GM19372 (cell line): ENCODE data around the gene SNHG17.
"Not testable (repeated sequence)": the region's sequence is repeated elsewhere in the genome, so short reads cannot be mapped to it uniquely, and the experiment has no call there.

Experiments used
- ATAC-seq: cut with Tn5 transposase; IDR thresholded peaks from one replicate; pipeline ENCODE4 v1.9.1; 2021; ENCODE audit warnings: mild to moderate bottlenecking, low read depth, moderate library complexity; ENCODE audit not compliant: unreplicated experiment

The SNHG17 gene

DNA sequence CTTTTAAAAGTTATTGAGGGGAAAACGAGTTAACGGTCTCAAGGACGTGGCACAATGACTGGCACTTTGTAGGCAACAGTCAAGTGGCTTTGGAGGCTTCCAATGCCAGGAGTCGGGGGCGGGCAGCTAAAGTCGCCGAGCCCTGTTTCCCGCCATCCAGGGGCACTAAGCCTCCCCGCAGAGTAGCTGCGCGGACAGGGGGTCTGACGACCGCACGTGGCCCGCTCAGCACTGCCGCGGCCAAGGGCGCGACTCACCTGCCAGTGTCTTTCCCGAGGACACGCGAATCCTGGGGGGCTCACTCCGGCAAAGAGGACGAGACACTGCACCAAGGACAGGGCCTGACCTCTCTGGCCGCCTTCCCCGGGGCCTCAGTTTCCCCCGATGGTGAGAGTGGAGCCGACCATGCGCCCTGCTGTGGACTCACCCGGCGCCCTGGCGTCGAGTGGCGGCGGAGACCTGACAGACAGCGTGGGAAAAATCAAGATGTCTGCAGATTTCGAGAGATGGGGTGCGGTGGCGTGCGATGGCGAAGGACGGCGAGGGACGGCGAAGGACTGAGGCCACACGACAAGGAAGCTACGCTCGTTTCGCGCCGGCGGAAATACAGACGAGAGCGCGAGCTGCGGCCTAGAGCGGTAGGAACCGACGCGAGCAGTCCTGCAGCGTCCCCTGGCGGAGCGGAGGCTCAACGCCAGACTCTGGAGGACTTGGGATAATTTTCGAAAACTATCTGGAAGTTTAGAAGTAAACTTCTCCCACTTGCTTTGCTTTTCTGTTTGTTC, at the start of gene SNHG17:
SNHG17 (minus strand) TSS at position 559 of the 785 bp plus-strand sequence.
- ATAC-seq: peak; percentile 75

DNA sequence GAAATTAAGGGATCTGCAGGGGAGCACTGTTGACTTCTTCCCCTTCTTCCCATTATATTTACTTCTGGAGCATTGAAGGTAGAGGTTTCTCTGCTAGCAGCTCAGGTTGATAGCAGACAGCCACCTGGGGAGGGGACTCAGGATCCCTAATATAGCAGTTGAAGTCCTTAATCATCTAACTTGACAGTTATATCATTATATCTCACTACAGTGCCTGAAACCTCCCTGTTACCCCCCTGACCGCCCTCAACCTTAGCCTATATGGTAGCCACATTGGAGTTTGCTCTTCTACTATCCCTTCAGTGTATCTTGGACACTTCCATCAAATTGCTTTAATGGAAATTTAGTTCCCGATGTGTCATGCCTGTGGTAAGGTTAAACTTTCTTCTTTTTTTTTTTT, 44.5 kb upstream of the SNHG17 start:
- no peak for ATAC-seq

DNA sequence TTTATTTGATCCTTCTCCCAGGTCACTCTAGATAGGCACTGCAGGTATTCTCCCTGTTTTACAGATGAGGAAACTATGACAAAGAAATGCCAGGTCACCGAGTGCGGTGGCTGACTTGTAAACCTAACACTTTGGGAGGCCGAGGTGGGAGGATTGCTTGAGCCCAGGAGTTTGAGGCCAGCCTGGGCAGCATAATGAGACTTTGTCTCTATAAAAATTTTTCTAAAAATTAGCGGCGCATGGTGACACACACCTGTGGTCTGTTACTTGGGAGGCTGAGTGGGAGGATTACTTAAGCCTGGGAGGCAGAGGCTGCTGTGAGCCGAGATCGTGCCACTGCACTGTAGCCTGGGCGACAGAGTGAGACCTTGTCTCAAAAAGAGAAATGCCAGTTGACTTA, 42.6 kb upstream of the SNHG17 start:
- no peak for ATAC-seq

DNA sequence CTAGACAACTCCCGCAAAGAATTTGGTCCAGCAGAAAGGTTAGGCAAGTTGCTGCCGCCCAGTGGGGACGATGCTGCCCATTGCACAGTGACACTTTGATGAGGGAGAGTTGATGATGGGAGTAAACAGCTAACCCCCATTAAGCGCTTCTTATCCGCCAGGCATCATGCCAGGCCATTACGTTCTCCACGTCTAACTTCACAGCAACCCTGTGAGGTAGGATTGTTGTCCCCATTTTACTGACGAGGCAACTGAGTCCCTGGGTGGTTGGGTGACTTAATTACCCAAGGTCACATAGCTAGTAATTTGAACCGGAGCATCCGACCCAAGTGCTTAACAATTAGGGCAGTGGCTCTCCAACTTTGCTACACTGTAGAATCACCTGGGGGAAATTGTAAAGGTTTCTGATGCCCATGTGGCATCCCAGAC, 38.3 kb upstream of the SNHG17 start:
- no peak for ATAC-seq

DNA sequence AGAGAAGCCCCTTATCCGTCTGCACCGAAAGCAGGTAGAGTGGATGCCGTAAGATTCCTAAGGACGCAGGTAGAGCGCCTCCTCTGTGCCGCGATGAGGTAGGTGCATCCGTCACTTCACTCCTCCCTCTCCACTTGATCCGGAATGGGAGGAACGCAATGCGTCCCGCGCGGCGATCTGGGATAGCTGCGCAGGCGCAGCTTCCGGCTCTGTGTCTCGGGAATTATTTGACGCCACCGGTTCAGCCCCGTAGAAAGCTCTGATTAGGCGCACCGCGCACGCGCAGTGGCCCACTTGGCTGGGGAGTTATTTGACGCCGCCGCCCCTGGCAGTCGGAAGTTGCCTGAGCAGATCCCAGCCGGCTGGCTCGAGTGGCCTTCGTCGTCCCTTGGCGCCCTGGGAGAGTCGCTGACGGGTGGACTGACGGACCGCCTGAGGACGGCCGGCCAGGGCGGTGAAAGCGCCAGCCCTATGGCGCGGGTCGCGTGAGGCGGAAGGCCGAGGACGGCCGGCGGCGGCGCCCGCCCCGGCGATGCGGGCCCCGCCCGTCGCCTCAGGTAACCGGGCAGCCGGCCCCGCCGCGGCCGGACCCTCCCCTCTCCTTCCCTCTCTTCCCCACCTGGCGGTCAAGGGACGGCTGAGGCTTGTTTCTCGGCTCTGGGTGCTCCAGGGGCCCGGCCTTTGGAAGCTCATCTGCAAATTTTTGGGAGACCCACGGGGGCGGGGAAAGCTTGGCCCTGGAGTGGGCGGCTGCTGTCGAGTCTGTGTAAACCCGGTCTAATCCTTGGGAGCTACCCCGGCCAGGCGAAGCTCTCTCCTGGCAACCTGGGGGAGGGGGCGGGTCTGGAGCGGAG, 37.6 kb upstream of the SNHG17 start, which contains the start of gene RALGAPB:
RALGAPB (plus strand) TSS at position 331 of the 854 bp plus-strand sequence. CDS start 15,590 bp downstream, outside the sequence.
- ATAC-seq: peak; percentile 92

DNA sequence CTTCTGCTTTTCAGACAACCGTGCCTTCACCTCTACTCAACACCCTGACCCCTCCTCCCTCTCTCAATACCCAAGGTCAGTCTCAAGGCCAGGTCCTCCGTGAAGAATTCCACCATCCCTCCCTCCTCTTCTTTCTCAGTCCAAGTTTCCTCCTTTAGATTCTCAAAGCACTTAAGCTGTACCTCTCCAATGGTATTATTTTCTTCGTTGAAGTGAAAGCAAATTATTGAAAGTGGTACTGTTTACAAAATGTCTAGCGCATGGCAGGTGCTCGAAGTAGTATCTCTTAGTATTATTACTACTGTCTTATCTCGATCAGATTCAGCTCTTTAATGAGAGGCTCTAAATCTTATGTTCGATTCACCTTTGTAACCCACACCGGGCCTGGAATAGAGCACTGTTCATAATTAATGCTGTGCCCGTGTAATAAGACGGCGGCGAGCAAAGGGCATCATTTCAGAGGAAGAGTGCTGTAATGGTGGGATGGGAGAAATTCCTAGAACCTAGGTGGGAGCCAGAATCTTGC, 36.9 kb upstream of the SNHG17 start:
- no peak for ATAC-seq

DNA sequence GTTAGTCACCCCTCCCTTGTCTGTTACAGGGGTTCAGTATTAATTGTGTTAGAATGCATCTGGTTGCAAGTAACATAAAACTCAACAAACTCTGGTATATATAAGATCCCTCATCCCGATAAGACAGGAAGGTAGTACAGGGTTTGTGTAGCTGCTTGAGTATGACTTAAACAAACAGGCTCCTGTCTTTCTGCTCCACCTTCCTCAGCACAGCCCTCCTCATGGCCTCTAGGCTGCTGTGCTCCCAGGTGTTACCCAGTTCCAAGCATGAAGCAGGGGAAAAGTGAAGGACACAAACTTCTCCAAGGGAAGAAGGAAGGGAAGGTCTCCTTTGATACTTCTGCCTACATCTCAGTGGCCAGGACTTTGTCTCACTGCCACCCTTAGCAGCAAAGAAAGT, 36.1 kb upstream of the SNHG17 start:
- no peak for ATAC-seq

DNA sequence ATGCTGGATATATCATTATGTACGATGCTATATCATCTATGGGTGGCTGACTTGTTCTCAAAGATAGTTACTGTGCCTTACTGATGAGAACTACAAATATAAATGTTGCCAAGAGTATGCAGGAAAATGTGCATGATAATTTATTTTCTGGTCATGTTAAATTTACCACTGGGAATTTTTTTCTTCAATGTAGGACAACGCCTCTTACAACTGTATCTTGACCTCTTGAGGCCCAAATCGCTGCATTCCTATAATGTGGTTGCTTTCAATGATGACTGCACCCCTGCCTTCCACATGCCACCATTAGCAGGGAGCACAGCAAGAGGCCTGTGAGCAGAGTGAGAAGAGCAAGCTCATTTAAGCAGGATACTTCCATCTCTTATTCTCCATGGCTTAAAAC, 31.9 kb upstream of the SNHG17 start:
- no peak for ATAC-seq

DNA sequence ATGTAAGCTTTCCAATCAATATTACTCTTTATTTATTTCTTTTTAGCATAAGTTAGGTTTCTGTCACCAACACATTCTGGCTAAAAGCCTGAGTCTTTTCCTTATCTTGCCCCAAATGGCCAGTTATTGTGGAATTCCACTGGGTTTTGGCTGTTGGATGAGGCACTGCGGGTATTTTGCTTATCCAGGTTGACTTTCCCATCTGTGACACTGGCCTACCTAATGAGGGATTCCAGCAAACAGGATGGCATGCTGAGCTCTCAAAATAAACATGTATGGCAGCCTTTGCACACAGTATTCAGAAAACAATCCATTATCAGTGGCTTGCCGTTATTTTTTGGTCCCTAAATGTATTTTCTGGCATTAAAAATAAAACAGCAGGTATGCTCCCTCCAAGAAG, 31.0 kb upstream of the SNHG17 start:
- ATAC-seq: no peak

DNA sequence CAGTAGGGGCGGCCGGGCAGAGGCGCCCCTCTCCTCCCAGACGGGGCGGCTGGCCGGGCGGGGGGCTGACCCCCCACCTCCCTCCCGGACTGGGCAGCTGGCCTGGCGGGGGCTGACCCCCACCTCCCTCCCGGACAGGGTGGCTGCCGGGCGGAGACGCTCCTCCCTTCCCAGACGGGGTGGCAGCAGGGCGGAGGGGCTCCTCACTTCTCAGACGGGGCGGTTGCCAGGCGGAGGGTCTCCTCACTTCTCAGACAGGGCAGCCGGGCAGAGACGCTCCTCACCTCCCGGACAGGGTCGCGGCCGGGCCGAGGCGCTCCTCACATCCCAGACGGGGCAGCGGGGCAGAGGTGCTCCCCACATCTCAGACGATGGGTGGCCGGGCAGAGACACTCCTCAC, 26.4 kb upstream of the SNHG17 start:
- not testable (repeated sequence) for ATAC-seq

DNA sequence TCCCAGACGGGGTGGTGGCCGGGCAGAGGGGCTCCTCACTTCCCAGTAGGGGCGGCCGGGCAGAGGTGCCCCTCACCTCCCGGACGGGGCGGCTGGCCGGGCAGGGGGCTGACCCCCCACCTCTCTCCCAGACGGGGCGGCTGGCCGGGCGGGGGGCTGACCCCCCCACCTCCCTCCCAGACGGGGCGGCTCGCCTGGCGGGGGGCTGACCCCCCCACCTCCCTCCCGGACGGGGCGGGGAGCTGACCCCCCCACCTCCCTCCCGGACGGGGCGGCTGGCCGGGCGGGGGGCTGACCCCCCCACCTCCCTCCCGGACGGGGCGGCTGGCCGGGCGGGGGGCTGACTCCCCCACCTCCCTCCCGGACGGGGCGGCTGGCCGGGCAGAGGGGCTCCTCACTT, 26.0 kb upstream of the SNHG17 start:
- ATAC-seq: not testable (repeated sequence)

DNA sequence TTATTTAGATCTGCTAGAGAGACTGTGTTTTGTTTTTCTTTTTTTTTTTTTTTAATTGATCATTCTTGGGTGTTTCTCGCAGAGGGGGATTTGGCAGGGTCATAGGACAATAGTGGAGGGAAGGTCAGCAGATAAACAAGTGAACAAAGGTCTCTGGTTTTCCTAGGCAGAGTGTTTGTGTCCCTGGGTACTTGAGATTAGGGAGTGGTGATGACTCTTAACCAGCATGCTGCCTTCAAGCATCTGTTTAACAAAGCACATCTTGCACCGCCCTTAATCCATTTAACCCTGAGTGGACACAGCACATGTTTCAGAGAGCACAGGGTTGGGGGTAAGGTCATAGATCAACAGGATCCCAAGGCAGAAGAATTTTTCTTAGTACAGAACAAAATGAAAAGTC, 25.5 kb upstream of the SNHG17 start:
- ATAC-seq: not testable (repeated sequence)

DNA sequence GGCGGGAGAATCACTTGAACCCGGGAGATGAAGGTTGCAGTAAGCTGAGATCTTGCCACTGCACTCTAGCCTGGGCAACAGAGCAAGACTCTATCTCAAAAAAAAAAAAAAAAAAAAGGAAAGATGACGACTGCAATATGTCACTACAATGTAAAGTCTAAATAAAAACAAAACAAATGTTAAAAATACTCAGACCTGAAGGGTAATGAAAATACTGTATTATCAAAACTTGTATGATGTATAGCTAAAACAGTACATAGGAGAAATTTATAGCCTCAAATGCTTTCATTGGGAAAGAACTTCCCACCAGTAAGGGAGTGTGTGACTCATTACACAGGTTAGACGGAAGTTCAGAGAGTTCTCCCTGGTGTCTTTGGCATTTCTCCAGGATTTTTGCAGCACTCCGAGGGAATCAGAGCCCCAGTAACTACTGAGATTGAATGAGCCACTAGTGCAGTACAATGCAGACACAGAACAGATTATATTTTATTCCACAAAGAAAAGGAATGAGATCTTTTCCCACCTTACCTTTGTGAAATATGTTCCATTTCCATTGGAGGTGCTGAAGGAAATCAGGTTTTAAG, 25.0 kb upstream of the SNHG17 start:
- ATAC-seq: no peak

DNA sequence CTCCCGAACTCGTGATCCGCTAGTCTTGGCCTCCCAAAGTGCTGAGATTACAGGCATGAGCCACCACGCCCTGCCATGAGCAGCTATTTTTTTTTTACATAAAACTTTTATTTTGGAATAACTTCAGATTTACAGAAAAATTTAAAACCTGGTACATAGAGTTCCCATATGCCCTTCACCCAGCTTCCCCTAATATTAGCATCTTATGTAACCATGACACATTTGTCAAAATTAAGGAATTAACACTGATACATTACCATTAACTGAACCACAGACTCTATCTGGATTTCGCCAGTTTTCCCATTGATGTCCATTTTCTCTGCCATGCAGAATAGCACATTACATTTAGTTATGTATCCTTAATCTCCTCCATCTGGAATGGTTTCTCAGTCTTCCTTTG, 23.2 kb upstream of the SNHG17 start:
- no peak for ATAC-seq

DNA sequence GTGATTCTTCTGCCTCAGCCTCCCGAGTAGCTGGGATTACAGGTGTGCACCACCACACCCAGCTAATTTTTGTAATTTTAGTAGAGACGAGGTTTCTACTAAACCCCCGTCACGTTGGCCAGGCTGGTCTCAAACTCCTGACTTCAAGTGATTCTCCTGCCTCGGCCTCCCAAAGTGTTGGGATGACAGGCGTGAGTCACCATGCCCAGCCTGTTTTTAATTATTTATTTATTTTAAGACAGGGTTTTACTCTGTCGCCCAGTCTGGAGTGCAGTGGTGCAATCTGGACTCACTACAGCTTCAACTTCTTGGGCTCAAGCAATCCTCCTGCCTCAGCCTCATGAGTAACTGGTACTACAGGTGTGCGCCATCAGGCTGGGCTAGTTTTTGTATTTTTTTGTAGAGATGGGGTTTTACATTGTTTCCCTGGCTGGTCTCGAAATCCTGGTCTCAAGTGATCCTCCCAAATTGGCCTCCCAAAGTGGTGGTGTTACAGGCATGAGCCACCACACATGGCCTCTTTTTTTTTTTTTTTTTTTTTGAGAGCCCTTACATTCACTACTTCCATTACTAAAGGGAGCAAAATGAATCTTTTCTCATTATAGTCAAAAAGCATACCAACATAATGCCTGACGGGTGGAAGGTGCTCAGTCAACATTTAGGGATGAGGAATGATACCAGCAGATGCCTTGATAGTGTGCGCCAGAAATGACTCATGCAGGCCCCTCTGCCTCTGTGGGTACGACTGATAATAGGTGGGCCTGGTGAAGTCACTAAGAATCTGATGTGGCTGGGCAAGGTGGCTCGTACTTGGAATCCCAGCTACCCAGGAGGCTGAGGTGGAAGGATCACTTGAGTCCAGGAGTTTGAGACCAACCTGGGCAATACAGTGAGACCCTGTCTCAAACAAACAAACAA, 19.7 kb upstream of the SNHG17 start:
- ATAC-seq: no peak

DNA sequence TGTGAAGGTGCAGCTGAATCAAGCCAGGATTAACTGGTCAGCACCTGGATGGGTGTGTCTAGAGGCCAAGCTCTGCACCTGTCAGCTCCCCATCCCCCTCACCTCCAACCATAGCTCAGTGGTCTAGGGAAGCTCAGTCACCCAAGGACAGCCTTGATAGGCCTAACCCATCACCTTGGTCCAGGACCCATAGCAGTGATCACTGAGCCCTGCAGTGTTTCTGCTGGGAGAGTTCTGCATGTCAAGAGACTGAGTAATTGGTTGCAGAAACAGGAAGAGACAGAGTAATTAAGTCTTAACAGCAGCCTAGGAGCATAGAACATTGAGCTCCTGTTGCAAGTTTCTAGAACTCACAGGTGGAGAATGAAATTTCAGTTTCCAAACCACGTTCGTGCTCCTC, 18.8 kb upstream of the SNHG17 start:
- ATAC-seq: no peak

DNA sequence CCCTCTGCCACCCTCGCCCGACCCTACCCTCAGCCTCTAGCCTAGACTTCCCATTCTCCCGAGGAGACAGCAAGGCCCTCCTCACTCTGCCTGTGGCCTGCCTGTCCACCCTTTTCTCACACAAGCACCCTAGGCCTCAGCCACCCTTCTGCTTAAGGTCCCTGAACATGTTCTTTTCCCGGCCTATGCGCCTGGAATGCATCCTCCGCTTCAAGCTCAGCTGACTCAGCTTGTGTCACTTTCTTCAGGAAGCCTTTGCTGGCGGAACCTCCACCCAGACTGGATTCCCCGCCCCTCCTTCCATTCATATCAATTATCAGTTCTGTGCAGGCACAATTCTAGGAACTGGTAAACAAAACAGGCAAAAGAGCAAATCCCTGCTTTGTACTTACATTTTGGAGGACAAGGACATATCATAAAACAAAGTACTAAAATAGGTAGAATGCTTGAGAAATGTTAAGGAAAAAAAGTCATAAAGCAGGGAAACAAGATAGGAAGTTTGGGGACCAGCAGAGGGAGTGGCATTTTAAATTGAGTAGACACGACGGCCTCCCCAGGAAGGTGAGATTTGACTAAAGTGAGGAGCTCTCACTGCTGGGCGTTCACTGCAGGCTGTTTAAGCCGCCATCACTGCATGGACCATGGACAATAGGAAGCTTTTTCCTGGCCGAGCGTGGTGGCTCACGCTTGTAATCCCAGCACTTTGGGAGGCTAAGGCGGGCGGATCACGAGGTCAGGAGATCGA, 17.9 kb upstream of the SNHG17 start:
- no peak for ATAC-seq

DNA sequence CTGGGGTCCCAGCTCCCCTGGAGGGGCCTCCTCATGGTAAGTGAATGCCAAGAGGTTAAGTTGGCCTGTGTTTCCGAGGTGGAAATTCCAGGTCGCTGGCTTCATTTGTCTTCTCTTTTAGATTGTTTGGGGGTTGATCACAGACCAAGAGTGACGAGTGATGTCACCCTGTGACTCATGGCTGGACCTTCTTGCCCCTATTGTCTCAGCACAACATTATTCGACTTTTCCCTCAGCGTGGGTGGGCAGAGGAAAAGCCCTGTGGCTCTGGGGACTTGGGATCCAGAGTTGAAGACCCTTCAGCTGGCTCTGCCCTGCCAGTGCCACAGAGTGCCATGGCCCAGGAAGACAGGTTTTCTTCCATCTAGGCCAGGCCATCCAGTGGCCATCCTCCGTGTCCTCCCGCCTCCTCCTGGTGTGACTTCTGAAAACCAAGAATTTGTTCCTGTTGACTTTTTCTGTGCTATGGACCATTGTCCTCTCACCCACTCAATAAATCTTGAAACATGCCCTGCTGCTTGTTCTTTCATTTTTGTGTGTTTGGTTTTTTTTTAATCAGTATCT, 15.4 kb upstream of the SNHG17 start:
- ATAC-seq: no peak

DNA sequence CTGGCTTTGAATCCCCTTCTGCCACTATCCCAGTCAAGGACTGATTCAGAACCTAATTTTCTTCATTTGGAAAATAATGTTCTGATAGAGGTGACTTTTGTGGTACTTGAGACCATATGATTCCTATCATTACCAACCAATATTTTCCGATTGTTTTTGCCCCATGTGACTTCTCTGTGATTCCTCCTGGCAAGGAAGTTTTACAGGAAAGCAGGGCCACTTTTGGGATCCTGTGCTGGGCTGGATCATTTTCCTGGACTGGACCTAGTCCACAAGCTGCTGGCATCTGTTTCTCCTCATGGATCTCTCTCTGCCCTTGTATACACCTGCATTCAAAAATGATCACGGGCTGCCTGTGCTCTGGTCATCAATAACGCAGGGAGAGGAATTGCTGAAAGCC, 13.9 kb upstream of the SNHG17 start:
- no peak for ATAC-seq
